Fibroblast of lung (primary cell): ENCODE data around the gene CACNA1F. TPM values are rescaled to one million over a fixed set of nuclear protein-coding genes. Genes with fewer than 3 reads are reported as not detected.
"Not testable (repeated sequence)": the region's sequence is repeated elsewhere in the genome, so short reads cannot be mapped to it uniquely, and the experiment has no call there.

Experiments
- DNase-seq, 2 donors: peaks; one replicate each; pipeline versions ENCODE4 v3.0.0 to v3.0.0-alpha.2; 2010; ENCODE audit warnings: low read depth in 2 of 2
- H2AFZ ChIP-seq: 2 replicates; pipeline ENCODE4 v1.5.1; 2012; ENCODE audit warnings: low read length, control low read depth, inconsistent platforms
- H3K27ac ChIP-seq: 2 replicates; pipeline ENCODE4 v1.5.1; 2011; ENCODE audit warnings: low read length, control low read depth; ENCODE audit not compliant: insufficient read depth
- H3K27me3 ChIP-seq: 2 replicates; pipeline ENCODE4 v1.5.1; 2011; ENCODE audit warnings: mild to moderate bottlenecking, low read length; ENCODE audit not compliant: control insufficient read depth, insufficient read depth
- H3K36me3 ChIP-seq: 2 replicates; pipeline ENCODE4 v1.5.1; 2011; ENCODE audit warnings: low read length; ENCODE audit not compliant: control insufficient read depth, insufficient read depth
- H3K4me1 ChIP-seq: 2 replicates; pipeline ENCODE4 v1.5.1; 2011; ENCODE audit warnings: low read length; ENCODE audit not compliant: control insufficient read depth, insufficient read depth; ENCODE audit errors: extremely low read depth
- H3K4me2 ChIP-seq: 2 replicates; pipeline ENCODE4 v1.5.1; 2011; ENCODE audit warnings: low read length, control low read depth; ENCODE audit not compliant: insufficient read depth; ENCODE audit errors: extremely low read depth
- H3K4me3 ChIP-seq, 4 experiments: fragments of 200-600 bp in 1 of 4; sonication (generic) in 1 of 4; replicated peaks in 1 of 4; 2 replicates each; pipeline ENCODE4 v1.5.1; 2011 to 2016; ENCODE audit warnings: low read length in 4 of 4, low read depth in 3 of 4, mild to moderate bottlenecking in 3 of 4, control low read depth in 2 of 4, inconsistent platforms in 1 of 4, mixed read lengths in 1 of 4; ENCODE audit not compliant: insufficient read depth in 1 of 4; ENCODE audit errors: control extremely low read depth in 1 of 4
- H3K79me2 ChIP-seq: 2 replicates; pipeline ENCODE4 v1.5.1; 2012; ENCODE audit warnings: mild to moderate bottlenecking, low read length, inconsistent platforms; ENCODE audit not compliant: control insufficient read depth, insufficient read depth
- H3K9ac ChIP-seq: 2 replicates; pipeline ENCODE4 v1.5.1; 2011; ENCODE audit warnings: mild to moderate bottlenecking, low read length, control low read depth; ENCODE audit not compliant: insufficient read depth
- H3K9me3 ChIP-seq: 2 replicates; pipeline ENCODE4 v1.5.1; 2012; ENCODE audit warnings: low read depth, low read length; ENCODE audit not compliant: control insufficient read depth, insufficient read depth
- H4K20me1 ChIP-seq: 2 replicates; pipeline ENCODE4 v1.5.1; 2011; ENCODE audit warnings: low read length; ENCODE audit not compliant: control insufficient read depth, insufficient read depth; ENCODE audit errors: extremely low read depth
- EZH2 ChIP-seq: IDR thresholded peaks from 2 replicates; pipeline ENCODE4 v1.5.1; 2012; ENCODE audit warnings: low read length, control low read depth, mild to moderate bottlenecking; ENCODE audit errors: missing control alignments
- polyA plus RNA-seq, 2 donors: library from polyadenylated mRNA; depleted of rRNA in 1 of 2; stranded (reverse) in 1 of 2; unstranded in 1 of 2; fragments of >200 nt; gene quantifications; 2 replicates each; pipeline ENCODE4 v1.2.1, GENCODE V29; 2011 to 2012; ENCODE audit warnings: missing spikeins in 1 of 2
- total RNA-seq: library from RNA; depleted of rRNA; stranded (reverse); fragments of >200 nt; gene quantifications from 2 replicates; pipeline ENCODE4 v1.2.1, GENCODE V29; 2014
- TF ChIP-seq, protein P1 (sequence below), 2 donors: IDR thresholded peaks in 1 of 2; conservative IDR thresholded peaks in 1 of 2; 1 replicate in 1 of 2; 2 replicates in 1 of 2; pipeline ENCODE4 v1.5.1; 2011 to 2012; ENCODE audit warnings: low read length in 2 of 2, control low read depth in 1 of 2, inconsistent platforms in 1 of 2, low read depth in 1 of 2, mild to moderate bottlenecking in 1 of 2

The CACNA1F gene
- total and polyA plus RNA-seq, 2 donors (not counting 1 experiment from before 2014, with no cell fraction given), result 0.17 TPM; not detected in 1

DNA sequence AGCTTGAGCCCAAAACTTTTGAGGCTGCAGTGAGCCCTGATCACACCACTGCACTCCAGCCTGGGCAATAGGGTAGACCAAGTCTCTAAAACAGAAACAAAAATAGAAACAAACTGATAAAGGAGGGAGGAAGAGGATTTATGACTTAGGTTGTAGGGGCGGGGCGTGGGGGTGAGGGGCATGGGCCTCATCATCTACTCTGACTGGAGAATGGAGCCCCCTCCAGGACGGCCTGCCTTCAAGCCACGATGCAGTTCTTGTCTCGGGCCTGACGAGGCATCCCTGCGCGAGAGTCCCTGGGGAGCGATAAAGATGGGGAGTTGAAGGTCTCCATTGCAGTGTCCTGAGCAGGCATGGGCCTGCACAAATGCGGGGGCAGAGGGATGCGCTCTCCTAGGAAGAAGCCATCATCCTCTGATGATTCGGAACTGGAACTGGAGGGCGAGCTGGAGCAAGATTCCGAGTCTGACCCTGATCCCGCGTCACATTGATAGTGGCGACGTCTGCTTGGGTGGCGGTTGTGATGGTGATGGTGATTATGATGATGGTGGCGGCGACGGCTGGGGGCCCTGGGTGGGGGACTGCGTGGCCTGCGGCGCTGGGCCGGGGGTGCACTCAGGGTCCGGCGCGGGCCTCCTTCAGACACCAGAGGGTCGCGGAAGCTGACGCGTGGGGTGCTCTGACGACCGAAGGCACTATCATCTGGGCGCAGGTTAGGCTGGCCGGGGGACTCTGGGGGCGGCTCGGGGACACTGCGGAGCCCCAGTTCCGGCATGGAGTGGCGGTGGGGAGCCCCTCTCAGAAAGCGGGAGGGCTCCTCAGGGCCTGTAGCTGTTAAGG lies 57.5 kb downstream of the CACNA1F start:
- TF ChIP-seq, protein P1, sequence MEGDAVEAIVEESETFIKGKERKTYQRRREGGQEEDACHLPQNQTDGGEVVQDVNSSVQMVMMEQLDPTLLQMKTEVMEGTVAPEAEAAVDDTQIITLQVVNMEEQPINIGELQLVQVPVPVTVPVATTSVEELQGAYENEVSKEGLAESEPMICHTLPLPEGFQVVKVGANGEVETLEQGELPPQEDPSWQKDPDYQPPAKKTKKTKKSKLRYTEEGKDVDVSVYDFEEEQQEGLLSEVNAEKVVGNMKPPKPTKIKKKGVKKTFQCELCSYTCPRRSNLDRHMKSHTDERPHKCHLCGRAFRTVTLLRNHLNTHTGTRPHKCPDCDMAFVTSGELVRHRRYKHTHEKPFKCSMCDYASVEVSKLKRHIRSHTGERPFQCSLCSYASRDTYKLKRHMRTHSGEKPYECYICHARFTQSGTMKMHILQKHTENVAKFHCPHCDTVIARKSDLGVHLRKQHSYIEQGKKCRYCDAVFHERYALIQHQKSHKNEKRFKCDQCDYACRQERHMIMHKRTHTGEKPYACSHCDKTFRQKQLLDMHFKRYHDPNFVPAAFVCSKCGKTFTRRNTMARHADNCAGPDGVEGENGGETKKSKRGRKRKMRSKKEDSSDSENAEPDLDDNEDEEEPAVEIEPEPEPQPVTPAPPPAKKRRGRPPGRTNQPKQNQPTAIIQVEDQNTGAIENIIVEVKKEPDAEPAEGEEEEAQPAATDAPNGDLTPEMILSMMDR (conservative IDR thresholded peaks at IDR 0.05 in 1 of 2, IDR thresholded peaks at IDR 0.05 in 1 of 2; ENCODE audit: low read depth in 1 of 2, low read length in 2 of 2), result no peak
- TF ChIP-seq EZH2, result no peak
- H3K27me3 ChIP-seq, result no peaks in the 10 kb centered on the region
- no peak overlapping the region for H3K4me2 ChIP-seq
- H2AFZ ChIP-seq, result no peak overlapping the region
- H3K9ac ChIP-seq, result no peak overlapping the region
- no peaks in the 10 kb centered on the region for H4K20me1 ChIP-seq
- peaks cover 2% of the 10 kb centered on the region for H3K36me3 ChIP-seq
- H3K79me2 ChIP-seq, result peaks cover 15% of the 10 kb centered on the region
- no peak for DNase-seq
- no peak overlapping the region for H3K4me3 ChIP-seq
- peaks cover 2% of the 10 kb centered on the region for H3K4me1 ChIP-seq
- H3K9me3 ChIP-seq, result no peaks in the 10 kb centered on the region
- no peak overlapping the region for H3K27ac ChIP-seq

DNA sequence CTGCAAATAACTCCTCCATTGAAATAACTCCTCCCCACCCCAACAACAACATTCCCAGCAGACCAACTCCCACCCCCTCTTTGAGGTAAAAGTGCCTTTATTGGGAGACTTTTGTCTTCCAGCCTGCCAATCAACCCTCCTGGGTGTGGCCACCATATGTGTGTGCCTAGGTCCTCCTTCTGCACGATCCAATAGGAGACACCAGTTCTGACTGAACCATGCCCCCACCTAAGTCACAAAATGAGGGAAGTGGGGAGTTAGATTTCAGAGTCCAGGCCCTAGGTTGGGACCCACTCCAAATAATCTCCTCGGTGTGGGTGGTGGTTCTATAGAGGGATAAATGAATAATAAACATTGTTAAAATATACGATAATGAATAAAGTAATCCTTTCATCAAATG lies 58.4 kb downstream of the CACNA1F start:
- H3K36me3 ChIP-seq, result peaks cover 2% of the 10 kb centered on the region
- TF ChIP-seq, protein P1 (conservative IDR thresholded peaks at IDR 0.05 in 1 of 2, IDR thresholded peaks at IDR 0.05 in 1 of 2; ENCODE audit: low read depth in 1 of 2, low read length in 2 of 2), result no peak
- no peak for TF ChIP-seq EZH2
- peaks cover 2% of the 10 kb centered on the region for H3K4me1 ChIP-seq
- no peak for DNase-seq
- H3K4me3 ChIP-seq, result no peak overlapping the region
- no peak overlapping the region for H3K27ac ChIP-seq
- no peak overlapping the region for H2AFZ ChIP-seq
- no peak overlapping the region for H3K9ac ChIP-seq
- no peaks in the 10 kb centered on the region for H4K20me1 ChIP-seq
- no peak overlapping the region for H3K4me2 ChIP-seq
- H3K9me3 ChIP-seq, result no peaks in the 10 kb centered on the region
- peaks cover 15% of the 10 kb centered on the region for H3K79me2 ChIP-seq
- no peaks in the 10 kb centered on the region for H3K27me3 ChIP-seq

DNA sequence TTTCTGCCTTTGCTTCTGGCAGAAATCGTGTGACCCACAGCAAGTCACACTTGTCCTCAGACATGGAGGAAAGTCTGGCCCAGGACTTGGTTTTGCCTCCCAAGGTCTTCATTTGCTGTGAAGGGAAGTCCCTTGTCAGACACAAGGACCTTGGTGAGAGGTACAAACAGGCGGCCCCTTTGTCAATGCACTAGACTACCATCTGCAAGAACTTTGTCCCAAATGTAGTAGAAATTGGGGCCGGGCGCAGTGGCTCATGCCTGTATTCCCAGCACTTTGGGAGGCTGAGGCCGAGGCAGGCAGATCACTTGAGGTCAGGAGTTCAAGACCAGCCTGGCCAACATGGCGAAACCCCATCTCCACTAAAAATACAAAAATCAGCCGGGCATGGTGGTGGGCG lies 59.6 kb downstream of the CACNA1F start:
- H3K36me3 ChIP-seq, H3K27ac ChIP-seq, H2AFZ ChIP-seq, H3K4me1 ChIP-seq, DNase-seq, H3K9me3 ChIP-seq, H3K9ac ChIP-seq, H3K27me3 ChIP-seq, H4K20me1 ChIP-seq: not testable (repeated sequence)
- Histone ChIP-seq H3K79me2 (peaks cover 15% of the 10 kb centered on the region), H3K4me2 (peak overlapping the region; percentile 79), H3K4me3 (peak overlapping the region in 2 of 4 experiments; percentile 54 to 68)
